A172 (cell line): Measurements from ENCODE around the gene AUTS2. TPM values are rescaled to one million over a fixed set of nuclear protein-coding genes. Genes with fewer than 3 reads are reported as not detected.

Experiments
- DNase-seq: peaks from one replicate; pipeline ENCODE4 v3.0.0-alpha.2; 2015; ENCODE audit warnings: low spot score
- total RNA-seq: library from RNA; depleted of rRNA; stranded (reverse); fragments of >200 nt; shearing (Covaris generic); gene quantifications from 2 replicates; pipeline ENCODE4 v1.2.3, GENCODE V29; 2014

AUTS2 gene
- total RNA-seq, 1 experiment from 2014 or later, result 4.6 TPM

- no peak for DNase-seq
These were observed 249.8 kb downstream of the AUTS2 start for GRCh38 chr7:69847921-69848612.

GRCh38 chr7:69849268-69849667 is 251.0 kb downstream of the AUTS2 start:
- DNase-seq, result no peak

- no peak for DNase-seq
These were observed 258.7 kb downstream of the AUTS2 start for GRCh38 chr7:69857014-69857413.

- no peak for DNase-seq
These were observed 260.2 kb downstream of the AUTS2 start for GRCh38 chr7:69858471-69858870.

- no peak for DNase-seq
These were observed 261.1 kb downstream of the AUTS2 start for GRCh38 chr7:69859342-69859741.

GRCh38 chr7:69860486-69860885 is 262.2 kb downstream of the AUTS2 start:
- peak; percentile 30 for DNase-seq

GRCh38 chr7:69860941-69861622 is 262.8 kb downstream of the AUTS2 start:
- no peak for DNase-seq

- DNase-seq, result no peak
These were observed 264.3 kb downstream of the AUTS2 start for GRCh38 chr7:69862413-69863064.

GRCh38 chr7:69864274-69864673 is 266.0 kb downstream of the AUTS2 start:
- DNase-seq, result no peak

- DNase-seq, result no peak
These were observed 266.5 kb downstream of the AUTS2 start for GRCh38 chr7:69864822-69865221.

- DNase-seq, result no peak
These were observed 270.6 kb downstream of the AUTS2 start for GRCh38 chr7:69868921-69869320.

- peak; percentile 95 for DNase-seq
These were observed 273.1 kb downstream of the AUTS2 start for GRCh38 chr7:69871213-69871885.

GRCh38 chr7:69871886-69872569 is 273.8 kb downstream of the AUTS2 start:
- peak; percentile 34 for DNase-seq

GRCh38 chr7:69873512-69873911 is 275.2 kb downstream of the AUTS2 start:
- peak; percentile 16 for DNase-seq

- no peak for DNase-seq
These were observed 279.7 kb downstream of the AUTS2 start for GRCh38 chr7:69878015-69878414.

GRCh38 chr7:69878591-69878990 is 280.3 kb downstream of the AUTS2 start:
- DNase-seq, result no peak

- DNase-seq, result no peak
These were observed 281.7 kb downstream of the AUTS2 start for GRCh38 chr7:69879989-69880388.

GRCh38 chr7:69880840-69881239 is 282.6 kb downstream of the AUTS2 start:
- no peak for DNase-seq

- DNase-seq, result no peak
These were observed 284.0 kb downstream of the AUTS2 start for GRCh38 chr7:69882269-69882668.

- DNase-seq, result no peak
These were observed 285.2 kb downstream of the AUTS2 start for GRCh38 chr7:69883399-69883891.

- no peak for DNase-seq
These were observed 287.2 kb downstream of the AUTS2 start for GRCh38 chr7:69885431-69885830.
